Measurements from ENCODE around the gene ARNT2.

DNA sequence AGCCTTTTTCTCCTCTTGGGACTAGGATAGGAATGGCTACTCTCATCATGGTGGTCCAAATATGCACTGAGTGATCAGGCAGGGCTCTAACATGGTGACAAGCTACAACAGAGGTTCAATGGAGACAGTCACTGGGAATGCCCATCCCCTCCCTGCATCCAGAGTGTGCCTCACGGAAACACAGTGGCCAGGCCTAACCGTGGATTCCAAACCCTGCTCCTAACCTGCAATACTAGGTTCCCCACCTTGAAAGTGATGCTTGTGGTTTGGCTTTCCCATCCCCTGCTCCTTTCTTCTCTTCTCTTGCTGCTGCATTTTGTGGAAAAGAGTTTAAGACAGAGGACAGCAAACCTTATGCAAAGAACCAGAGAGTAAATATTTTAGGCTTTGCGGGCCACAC is 216.0 kb downstream of the ARNT2 start:
- TF ChIP-seq MAFK (conservative IDR thresholded peaks at IDR 0.05 in 1 of 2, IDR thresholded peaks at IDR 0.05 in 1 of 2; ENCODE audit: low read length in 2 of 2), result no peak
- no peak for TF ChIP-seq ESRRA (CRISPR knock-in tag; IDR thresholded peaks at IDR 0.05; ENCODE audit: low read depth)
- TF ChIP-seq CTCF (CRISPR knock-in tag; IDR thresholded peaks at IDR 0.05), result no peak
- no peak for TF ChIP-seq MAFF (IDR thresholded peaks at IDR 0.05; ENCODE audit: low read depth, low read length)
- TF ChIP-seq, protein P1, sequence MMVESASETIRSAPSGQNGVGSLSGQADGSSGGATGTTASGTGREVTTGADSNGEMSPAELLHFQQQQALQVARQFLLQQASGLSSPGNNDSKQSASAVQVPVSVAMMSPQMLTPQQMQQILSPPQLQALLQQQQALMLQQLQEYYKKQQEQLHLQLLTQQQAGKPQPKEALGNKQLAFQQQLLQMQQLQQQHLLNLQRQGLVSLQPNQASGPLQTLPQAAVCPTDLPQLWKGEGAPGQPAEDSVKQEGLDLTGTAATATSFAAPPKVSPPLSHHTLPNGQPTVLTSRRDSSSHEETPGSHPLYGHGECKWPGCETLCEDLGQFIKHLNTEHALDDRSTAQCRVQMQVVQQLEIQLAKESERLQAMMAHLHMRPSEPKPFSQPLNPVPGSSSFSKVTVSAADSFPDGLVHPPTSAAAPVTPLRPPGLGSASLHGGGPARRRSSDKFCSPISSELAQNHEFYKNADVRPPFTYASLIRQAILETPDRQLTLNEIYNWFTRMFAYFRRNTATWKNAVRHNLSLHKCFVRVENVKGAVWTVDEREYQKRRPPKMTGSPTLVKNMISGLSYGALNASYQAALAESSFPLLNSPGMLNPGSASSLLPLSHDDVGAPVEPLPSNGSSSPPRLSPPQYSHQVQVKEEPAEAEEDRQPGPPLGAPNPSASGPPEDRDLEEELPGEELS (CRISPR knock-in tag; IDR thresholded peaks at IDR 0.05), result no peak
- TF ChIP-seq HNRNPK (IDR thresholded peaks at IDR 0.05; ENCODE audit: low read depth, low read length, poor library complexity, severe bottlenecking), result no peak
- no peak for TF ChIP-seq SMC3 (IDR thresholded peaks at IDR 0.05; ENCODE audit: low read length)
- TF ChIP-seq POLR2A (IDR thresholded peaks at IDR 0.05; ENCODE audit: insufficient read depth in 1 of 2, low read depth in 2 of 2, low read length in 2 of 2), result no peak
- no peak for TF ChIP-seq FOXA3 (CRISPR knock-in tag; IDR thresholded peaks at IDR 0.05)
- no peak for TF ChIP-seq SETDB1 (CRISPR knock-in tag; IDR thresholded peaks at IDR 0.05; ENCODE audit: borderline replicate concordance)
- TF ChIP-seq, protein P2, sequence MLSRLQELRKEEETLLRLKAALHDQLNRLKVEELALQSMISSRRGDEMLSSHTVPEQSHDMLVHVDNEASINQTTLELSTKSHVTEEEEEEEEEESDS (CRISPR knock-in tag; IDR thresholded peaks at IDR 0.05; ENCODE audit: borderline replicate concordance), result no peak
- no peak for TF ChIP-seq ZBTB10 (CRISPR knock-in tag; IDR thresholded peaks at IDR 0.05; ENCODE audit: borderline replicate concordance)
- TF ChIP-seq HNF1A (IDR thresholded peaks at IDR 0.05; ENCODE audit: low read depth), result no peak
- TF ChIP-seq HNF1A (CRISPR knock-in tag; IDR thresholded peaks at IDR 0.05; ENCODE audit: borderline replicate concordance), result no peak

Measured in HepG2 (cell line).